DND-41 (cell line): ENCODE results near the gene ANKRD6.

Experiments
- ATAC-seq: fragments of 200-7000 bp; cut with Tn5 transposase; 3 replicates; pipeline ENCODE4 v1.9.1; 2021; ENCODE audit warnings: low read depth; ENCODE audit not compliant: insufficient read depth
- DNase-seq: peaks from one replicate; pipeline ENCODE4 v3.0.0-alpha.2; 2020
- H2AFZ ChIP-seq: 2 replicates; pipeline ENCODE4 v1.6.0; 2012; ENCODE audit warnings: low read depth, low read length
- H3K27ac ChIP-seq: 2 replicates; pipeline ENCODE4 v1.5.1; 2012; ENCODE audit warnings: low read length, inconsistent platforms
- H3K27me3 ChIP-seq: fragments of 200-600 bp; sonication (generic); 2 replicates; pipeline ENCODE4 v1.6.0; 2012; ENCODE audit warnings: low read length, mild to moderate bottlenecking, inconsistent platforms; ENCODE audit not compliant: insufficient read depth, poor library complexity
- H3K36me3 ChIP-seq: 2 replicates; pipeline ENCODE4 v1.5.1; 2012; ENCODE audit warnings: low read length, inconsistent platforms; ENCODE audit not compliant: insufficient read depth
- H3K4me1 ChIP-seq: 2 replicates; pipeline ENCODE4 v1.5.1; 2012; ENCODE audit warnings: mild to moderate bottlenecking, low read length; ENCODE audit not compliant: insufficient read depth
- H3K4me2 ChIP-seq: 2 replicates; pipeline ENCODE4 v1.6.0; 2012; ENCODE audit warnings: mild to moderate bottlenecking, moderate library complexity, low read length, inconsistent platforms; ENCODE audit not compliant: insufficient read depth
- H3K4me3 ChIP-seq, 2 experiments: fragments of 200-600 bp in 1 of 2; shearing (Covaris generic) in 1 of 2; 2 replicates each; pipeline ENCODE4 v1.5.1; 2012 to 2016; ENCODE audit warnings: inconsistent platforms in 2 of 2, low read length in 2 of 2, mild to moderate bottlenecking in 2 of 2, low read depth in 1 of 2, moderate library complexity in 1 of 2
- H3K79me2 ChIP-seq: 2 replicates; pipeline ENCODE4 v1.6.0; 2012; ENCODE audit warnings: low read length, inconsistent platforms; ENCODE audit not compliant: insufficient read depth
- H3K9ac ChIP-seq: 2 replicates; pipeline ENCODE4 v1.6.0; 2012; ENCODE audit warnings: low read depth, mild to moderate bottlenecking, inconsistent platforms, low read length, moderate library complexity
- H3K9me3 ChIP-seq: 2 replicates; pipeline ENCODE4 v1.5.1; 2012; ENCODE audit warnings: low read length, moderate library complexity, mild to moderate bottlenecking, inconsistent platforms; ENCODE audit not compliant: insufficient read depth, severe bottlenecking
- H4K20me1 ChIP-seq: 2 replicates; pipeline ENCODE4 v1.6.0; 2012; ENCODE audit warnings: low read length; ENCODE audit not compliant: insufficient read depth
- CTCF ChIP-seq: IDR thresholded peaks from 2 replicates; pipeline ENCODE4 v1.5.1; 2012; ENCODE audit warnings: borderline replicate concordance, low read length, moderate library complexity, mild to moderate bottlenecking; ENCODE audit not compliant: poor library complexity, severe bottlenecking; ENCODE audit errors: extremely low read depth
- EZH2 ChIP-seq: IDR thresholded peaks from 3 replicates; pipeline ENCODE4 v1.6.1; 2012; ENCODE audit warnings: borderline replicate concordance, low read depth, mild to moderate bottlenecking, moderate library complexity, low read length, inconsistent platforms; ENCODE audit not compliant: severe bottlenecking

ANKRD6 gene

GRCh38 chr6:89562093-89562973 lies 129.4 kb downstream of the ANKRD6 start:
- no peaks in the 10 kb centered on the region for H3K9me3 ChIP-seq
- no peaks in the 10 kb centered on the region for H3K79me2 ChIP-seq
- TF ChIP-seq EZH2 (no peak), CTCF (no peak)
- H3K27ac ChIP-seq, result no peak overlapping the region
- no peak overlapping the region for H3K4me2 ChIP-seq
- no peaks in the 10 kb centered on the region for H3K4me1 ChIP-seq
- no peaks in the 10 kb centered on the region; the same call in 1 of the 2 replicates for H4K20me1 ChIP-seq
- H3K36me3 ChIP-seq, result no peaks in the 10 kb centered on the region
- ATAC-seq (no peak), DNase-seq (no peak)
- no peak overlapping the region for H3K9ac ChIP-seq
- H3K4me3 ChIP-seq, result no peak overlapping the region
- H2AFZ ChIP-seq, result no peak overlapping the region
- H3K27me3 ChIP-seq, result peaks cover 27% of the 10 kb centered on the region

GRCh38 chr6:89563866-89564265 lies 130.9 kb downstream of the ANKRD6 start:
- H3K27ac ChIP-seq, result no peak overlapping the region
- no peak overlapping the region for H2AFZ ChIP-seq
- TF ChIP-seq CTCF, result no peak
- TF ChIP-seq EZH2, result no peak
- H3K79me2 ChIP-seq, result no peaks in the 10 kb centered on the region
- H3K4me1 ChIP-seq, result no peaks in the 10 kb centered on the region
- peaks cover 21% of the 10 kb centered on the region for H3K27me3 ChIP-seq
- ATAC-seq (no peak), DNase-seq (no peak)
- H3K4me2 ChIP-seq, result no peak overlapping the region
- no peaks in the 10 kb centered on the region for H3K36me3 ChIP-seq
- no peak overlapping the region for H3K9ac ChIP-seq
- H3K4me3 ChIP-seq, result no peak overlapping the region
- no peaks in the 10 kb centered on the region for H3K9me3 ChIP-seq
- no peaks in the 10 kb centered on the region; the same call in 1 of the 2 replicates for H4K20me1 ChIP-seq

GRCh38 chr6:89564752-89565427 lies 131.9 kb downstream of the ANKRD6 start:
- DNase-seq, result no peak
- ATAC-seq, result no peak
- no peaks in the 10 kb centered on the region; the same call in 1 of the 2 replicates for H4K20me1 ChIP-seq
- no peaks in the 10 kb centered on the region for H3K36me3 ChIP-seq
- no peak overlapping the region for H3K4me2 ChIP-seq
- H3K27ac ChIP-seq, result no peak overlapping the region
- TF ChIP-seq CTCF (no peak), EZH2 (no peak)
- no peaks in the 10 kb centered on the region for H3K79me2 ChIP-seq
- H3K9me3 ChIP-seq, result no peaks in the 10 kb centered on the region
- H3K4me3 ChIP-seq, result no peak overlapping the region
- H3K4me1 ChIP-seq, result no peaks in the 10 kb centered on the region
- no peak overlapping the region for H3K9ac ChIP-seq
- peaks cover 21% of the 10 kb centered on the region for H3K27me3 ChIP-seq
- no peak overlapping the region for H2AFZ ChIP-seq
